HG03520 (cell line): ENCODE measurements around the gene SF3A2.

ENCODE experiments used
- ATAC-seq: cut with Tn5 transposase; IDR thresholded peaks from one replicate; pipeline ENCODE4 v1.9.1; 2021; ENCODE audit warnings: mild to moderate bottlenecking, moderate library complexity; ENCODE audit not compliant: unreplicated experiment

The SF3A2 gene

DNA sequence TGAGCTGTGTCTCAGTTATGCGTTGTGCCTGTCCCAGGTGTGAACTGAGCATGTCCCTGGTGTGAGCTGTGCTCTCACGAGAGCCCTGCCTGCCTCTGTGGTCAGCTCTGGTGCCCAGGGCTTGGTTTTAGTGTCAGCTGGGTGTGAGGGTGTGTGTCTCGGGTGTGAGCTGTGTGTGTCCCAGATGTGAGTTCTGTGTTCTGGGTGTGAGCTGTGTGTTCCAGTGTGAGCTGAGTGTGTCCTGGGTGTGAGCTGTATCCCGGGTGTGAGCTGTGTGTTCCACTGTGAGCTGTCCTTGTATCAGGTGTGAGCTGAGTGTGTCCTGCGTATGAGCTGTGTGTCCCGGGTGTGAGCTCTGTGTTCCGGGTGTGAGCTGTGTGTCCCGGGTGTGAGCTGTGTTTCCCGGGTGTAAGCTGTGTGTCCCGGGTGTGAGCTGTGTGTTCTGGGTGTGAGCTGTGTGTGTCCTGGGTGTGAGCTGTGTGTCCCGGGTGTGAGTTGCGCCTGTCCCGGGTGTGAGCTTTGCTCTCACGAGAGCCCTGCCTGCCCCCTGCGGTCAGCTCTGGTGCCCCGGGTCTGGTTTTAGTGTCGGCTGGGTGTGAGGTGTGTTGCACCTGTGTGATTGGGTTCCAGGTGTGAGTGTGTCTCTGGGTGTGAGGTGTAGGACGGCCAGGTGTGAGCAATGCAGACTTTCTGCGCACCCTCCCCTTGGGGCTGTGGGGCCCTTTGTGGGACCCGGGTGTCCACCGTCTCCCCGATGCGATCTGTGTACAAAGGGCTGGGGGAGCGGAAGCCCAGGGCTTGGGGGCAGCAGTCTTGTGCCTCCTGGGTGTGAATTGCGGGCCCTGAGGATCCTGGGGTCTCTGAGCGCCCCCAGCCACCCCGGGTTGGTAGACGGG is 52.4 kb downstream of the SF3A2 start:
- ATAC-seq, result no peak

DNA sequence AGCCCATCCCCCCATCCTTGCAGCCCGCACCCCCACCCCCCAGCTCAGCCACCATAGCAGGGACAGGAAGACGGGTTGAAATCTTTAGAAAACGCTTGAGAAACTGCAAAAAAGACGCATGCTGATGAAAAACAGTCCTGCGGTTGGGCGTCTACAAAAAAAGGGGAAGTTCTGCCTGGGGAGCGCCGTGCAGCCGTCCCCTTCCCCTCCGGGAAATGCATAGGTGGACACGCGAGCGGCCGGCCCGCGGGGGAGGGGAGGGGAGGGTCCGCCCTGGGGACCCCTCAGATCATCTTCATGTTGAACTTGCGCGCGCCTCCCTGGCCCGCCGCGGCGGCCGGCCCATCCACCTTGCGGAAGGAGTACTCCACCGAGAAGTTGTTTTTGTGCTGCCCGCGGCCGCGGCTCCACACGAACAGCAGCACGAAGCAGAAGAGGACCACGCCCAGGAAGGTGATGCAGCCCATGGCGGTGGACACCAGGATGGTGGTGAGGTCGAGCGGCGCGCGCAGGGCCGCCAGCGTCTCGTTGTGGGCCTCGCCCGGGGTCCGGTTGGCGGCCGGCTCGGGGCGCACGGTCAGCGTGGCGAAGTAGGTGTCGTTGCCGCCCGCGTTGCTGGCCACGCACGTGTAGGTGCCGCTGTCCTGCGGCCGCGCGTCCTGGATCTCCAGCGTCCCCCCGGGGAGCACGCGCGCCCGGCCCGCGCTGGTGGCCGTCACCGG is 53.3 kb downstream of the SF3A2 start:
- no peak for ATAC-seq

- ATAC-seq, result no peak
Measured at GRCh38 chr19:2290441-2291184, 54.0 kb downstream of the SF3A2 start.

DNA sequence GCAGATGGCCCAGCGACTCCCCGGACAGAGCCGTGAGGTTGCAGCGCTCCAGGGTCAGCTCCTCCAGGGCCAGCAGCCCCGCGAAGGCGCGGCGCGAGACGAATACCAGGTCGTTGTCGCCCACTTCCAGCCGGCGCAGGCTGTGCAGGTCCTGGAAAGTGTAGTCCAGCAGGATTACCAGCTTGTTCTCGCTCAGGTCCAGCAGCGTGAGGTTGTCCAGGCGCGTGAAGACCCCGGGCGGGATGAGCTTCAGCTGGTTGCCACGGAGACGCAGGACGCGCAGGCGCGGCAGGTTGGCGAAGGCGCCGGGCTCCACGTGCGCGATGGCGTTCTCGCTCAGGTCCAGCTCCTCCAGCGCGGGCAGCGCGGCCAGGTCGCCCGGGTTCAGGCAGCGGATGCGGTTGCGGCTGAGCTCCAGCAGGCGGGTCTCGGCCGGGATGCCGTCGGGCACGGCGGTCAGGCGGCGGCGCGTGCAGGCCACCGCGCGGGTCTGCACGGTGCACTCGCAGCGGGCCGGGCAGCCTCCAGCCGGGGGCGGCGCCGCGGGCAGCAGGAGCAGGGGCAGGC is 54.6 kb downstream of the SF3A2 start:
- ATAC-seq, result no peak

DNA sequence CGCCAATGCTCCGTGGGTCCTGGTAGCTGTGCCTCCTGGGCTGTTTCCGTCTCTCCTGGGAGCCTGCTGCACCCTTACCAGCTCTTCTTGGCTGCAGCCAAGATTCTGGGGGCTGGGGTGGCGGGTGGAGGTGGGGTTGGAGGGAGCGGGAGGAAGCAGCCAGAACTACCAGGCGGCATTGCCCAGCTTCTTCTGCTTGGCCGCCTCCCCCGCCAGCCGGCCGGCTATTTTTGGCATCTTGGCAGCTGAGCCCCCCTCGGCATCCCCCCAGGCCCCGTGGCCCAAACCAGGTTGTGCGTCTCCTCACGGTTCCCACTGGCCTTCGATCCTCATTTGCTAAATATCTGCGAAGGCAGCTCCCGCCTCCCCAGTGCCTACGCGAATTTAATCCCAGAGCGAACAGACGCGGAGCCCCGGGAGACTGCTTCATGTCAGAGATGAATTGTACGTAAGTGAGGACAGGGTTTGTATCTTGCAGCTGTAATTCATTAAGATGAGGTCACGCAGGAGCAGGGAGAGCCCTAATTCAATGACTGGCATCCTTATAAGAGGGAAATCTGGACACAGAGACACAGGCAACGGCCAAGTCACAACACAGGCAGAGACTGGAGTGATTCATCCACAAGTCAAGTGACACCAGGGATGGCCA is 58.2 kb downstream of the SF3A2 start:
- ATAC-seq, result no peak

GRCh38 chr19:2296141-2296540 is 59.5 kb downstream of the SF3A2 start:
- no peak for ATAC-seq
